Midbrain (tissue), 1 donor: ENCODE results near the gene FOS.
A peak's percentile ranks its signal among the peaks of the same experiment; 100 is the strongest.
"Not testable (repeated sequence)": the region's sequence is repeated elsewhere in the genome, so short reads cannot be mapped to it uniquely, and the experiment has no call there.

Source experiments
- DNase-seq: peaks from one replicate; lab custom pipeline; 2025; lab: John Stamatoyannopoulos, UW

Gene FOS

DNA sequence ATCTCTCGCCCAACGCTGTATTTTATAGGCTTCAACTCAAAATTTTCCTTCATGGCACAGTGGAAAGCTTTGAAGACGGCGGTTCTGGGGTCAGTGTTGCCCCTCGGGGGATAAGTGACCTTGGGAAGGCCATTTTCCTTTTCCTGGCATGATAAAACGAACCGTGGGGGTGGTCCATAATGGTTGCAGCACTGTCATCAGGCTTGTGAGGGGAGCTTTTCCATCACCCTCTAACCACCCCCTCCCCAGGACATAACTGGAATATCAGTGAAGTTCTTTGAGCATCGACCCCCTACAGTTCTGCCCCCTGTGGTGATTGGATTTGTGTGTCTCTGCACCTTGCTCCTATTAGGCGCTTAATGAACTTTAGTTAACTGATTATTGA, 16.0 kb downstream of the FOS start:
- no peak for DNase-seq

DNA sequence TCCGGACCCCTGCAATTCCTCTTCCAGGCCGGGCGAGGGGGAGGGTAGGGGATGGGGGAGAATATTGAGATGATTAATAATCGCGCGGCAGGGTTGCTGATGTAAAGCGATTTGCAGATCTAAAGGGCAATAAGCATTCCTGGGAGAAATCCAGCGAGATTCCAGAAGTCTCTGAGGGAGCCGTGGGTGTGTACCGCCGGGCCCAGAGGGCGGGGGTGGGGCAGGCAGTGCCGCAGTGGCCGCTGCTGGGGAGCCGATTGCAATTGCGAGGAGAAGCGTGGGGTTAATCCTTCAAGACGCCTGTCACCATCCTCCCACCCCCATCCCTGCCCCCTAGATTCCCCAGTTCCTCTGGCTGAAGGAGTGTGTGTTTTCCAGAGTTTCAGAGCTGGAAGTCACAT, 16.4 kb downstream of the FOS start:
- peak; percentile 50 for DNase-seq

- peak; percentile 89 for DNase-seq
Observed at GRCh38 chr14:75295491-75296345, 17.1 kb downstream of the FOS start.

DNA sequence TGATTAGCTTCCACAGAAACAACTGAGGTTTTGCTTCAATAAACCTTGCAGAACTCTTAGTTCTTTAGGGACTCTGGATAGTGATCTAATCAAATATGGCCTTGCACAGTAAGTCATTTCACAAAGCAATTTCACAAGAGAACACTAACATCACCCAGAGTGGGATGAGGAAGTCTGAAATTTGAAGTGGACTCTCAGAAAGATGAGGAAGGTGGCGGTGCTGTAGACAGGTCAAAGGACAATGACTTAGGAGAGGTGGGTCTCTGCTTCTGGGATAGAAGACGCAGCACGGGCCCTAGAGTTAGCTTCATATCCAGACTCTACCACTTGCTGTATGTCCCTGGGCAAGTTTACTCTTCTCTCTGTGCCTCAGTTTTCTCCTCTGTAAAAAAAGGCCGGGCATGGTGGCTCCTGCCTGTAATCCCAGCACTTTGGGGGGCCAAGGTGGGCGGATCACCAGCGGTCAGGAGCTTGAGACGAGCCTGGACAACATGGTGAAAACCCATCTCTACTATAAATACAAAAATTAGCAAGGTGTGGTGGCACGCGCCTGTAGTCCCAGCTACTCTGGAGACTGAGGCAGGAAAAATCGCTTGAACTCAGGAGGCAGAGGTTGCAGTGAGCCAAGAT, 18.9 kb downstream of the FOS start:
- no peak for DNase-seq

- DNase-seq: peak; percentile 5
Observed at GRCh38 chr14:75298187-75298965, 19.7 kb downstream of the FOS start.

- peak; percentile 25 for DNase-seq
Observed at GRCh38 chr14:75299059-75299458, 20.4 kb downstream of the FOS start.

GRCh38 chr14:75299576-75299975, 20.9 kb downstream of the FOS start:
- no peak for DNase-seq

GRCh38 chr14:75301666-75302325, 23.2 kb downstream of the FOS start:
- peak; percentile 35 for DNase-seq

DNA sequence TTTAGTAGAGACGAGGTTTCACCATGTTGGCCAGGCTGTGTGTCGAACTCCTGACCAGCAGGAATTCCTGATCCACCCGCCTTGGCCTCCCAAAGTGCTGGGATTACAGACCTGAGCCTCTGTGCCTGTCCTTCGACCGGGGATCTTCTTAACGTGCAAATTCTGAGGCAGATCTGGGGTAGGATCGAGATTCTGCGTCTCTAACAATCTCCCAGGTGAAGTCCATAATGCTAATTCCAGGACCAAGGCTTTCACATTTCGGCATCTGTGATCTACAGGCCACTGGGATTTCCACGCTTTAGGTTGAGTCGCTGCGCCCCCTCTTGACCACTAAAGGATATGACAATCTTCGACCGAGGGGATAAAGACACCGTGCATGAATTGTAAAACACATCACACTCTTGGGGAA, 24.8 kb downstream of the FOS start:
- DNase-seq: peak; percentile 82

- not testable (repeated sequence) for DNase-seq
Observed at GRCh38 chr14:75306410-75306809, 27.8 kb downstream of the FOS start.

- peak; percentile 8 for DNase-seq
Observed at GRCh38 chr14:75306927-75307699, 28.5 kb downstream of the FOS start.

DNA sequence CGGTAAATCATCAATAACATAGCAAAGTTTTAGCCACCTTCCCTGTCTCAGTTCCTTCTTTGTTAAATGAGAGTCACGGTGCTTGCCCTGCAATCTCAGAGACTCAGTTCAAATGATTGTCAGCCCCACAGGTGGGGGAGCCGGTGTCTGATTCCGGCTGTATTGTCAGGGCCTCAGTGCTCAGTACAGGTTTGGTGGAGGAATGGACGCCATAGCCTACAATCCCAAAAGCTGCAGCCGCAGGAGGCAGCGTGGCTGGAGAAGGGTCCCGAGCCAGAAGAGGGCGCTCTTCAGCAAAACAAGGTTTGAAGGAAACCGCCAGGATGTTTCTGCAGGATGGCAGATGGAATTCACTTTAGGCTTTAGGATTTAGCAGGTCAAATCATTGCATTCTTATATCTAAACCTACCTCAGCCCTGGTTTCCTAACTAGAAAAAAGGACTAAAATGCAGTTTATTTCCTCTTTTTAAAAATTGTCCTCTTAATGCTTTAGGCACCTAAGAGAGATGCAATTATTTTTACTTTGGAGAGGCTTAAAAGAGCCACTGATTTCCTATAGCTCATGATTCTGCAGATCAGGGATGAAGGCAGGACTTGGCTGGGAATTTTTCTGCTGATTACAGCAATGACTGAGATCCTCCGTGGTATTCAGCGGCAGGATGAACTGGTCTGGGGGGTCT, 29.2 kb downstream of the FOS start:
- peak; percentile 90 for DNase-seq

GRCh38 chr14:75308991-75309390, 30.4 kb downstream of the FOS start:
- not testable (repeated sequence) for DNase-seq

DNA sequence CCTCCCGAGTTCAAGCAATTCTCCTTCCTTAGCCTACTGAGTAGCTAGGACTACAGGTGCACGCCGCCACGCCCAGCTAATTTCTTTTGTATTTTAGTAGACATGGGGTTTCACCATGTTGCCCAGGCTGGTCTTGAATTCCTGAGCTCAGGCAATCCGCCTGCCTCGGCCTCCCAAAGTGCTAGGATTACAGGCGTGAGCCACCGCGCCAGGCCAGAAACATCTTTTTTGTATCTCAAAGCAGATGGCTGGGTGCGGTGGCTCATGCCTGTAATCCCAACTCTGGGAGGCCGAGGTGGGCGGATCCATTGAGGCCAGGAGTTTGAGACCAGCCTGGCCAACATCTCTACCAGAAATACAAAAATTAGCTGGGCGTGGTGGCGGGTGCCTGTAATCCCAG, 30.9 kb downstream of the FOS start:
- not testable (repeated sequence) for DNase-seq

- DNase-seq: peak; percentile 86
Observed at GRCh38 chr14:75310295-75311111, 31.9 kb downstream of the FOS start.

DNA sequence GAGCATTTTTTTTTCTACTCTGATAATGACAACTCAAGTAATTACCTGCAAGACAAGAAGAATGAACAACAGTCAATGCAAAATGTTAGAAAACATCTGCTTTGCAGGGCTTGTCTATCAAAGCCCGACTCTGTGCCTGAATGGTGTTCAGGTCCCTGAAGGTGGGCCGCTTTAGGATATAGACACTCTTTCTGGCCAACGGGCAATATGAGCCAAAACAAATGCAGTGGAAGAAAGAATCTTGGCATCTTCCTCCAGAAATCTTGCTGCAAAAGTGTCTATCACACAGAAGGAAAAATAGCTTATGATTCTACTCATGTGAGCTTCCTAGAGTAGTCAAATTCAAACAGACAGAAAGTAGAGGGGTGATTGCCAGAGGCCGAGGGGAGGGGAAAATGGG, 32.7 kb downstream of the FOS start:
- DNase-seq: no peak

- no peak for DNase-seq
Observed at GRCh38 chr14:75312341-75312740, 33.7 kb downstream of the FOS start.

DNA sequence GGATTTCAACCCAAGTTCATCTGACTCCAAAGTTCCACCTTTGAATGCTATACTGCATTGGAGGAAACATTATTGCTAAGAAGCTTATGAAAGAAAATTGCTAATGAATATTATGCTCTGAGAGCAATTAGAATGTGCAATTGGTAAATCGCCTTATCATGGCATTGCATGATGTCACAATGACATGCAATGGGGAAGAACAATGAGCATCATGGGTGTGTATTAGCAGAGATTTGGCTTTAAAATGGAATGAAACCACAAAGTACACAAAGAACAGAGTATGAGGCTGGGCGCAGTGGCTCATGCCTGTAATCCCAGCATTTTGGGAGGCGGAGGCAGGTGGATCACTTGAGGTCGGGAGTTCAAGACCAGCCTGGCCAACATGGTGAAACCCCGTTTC, 34.7 kb downstream of the FOS start:
- DNase-seq: no peak

DNA sequence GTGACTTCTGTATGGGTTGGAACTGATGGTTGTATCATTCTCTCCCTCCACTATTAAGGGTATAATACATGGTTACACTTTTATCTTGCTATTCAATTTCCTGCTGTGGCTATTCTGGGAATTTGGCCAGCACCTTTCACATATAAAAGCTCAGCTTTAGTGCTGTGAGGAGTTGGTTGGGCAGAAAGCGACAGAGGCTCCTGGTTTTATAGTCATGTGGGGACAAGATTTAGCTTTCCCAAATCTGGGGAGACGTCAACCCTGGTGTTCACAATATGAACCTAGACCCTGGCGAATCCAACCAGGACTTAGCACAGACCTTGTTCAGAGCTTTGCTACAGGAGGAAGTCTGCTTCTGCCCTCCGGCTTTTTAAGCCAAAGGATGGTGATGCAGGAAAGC, 36.5 kb downstream of the FOS start:
- peak; percentile 57 for DNase-seq

- DNase-seq: no peak
Observed at GRCh38 chr14:75317148-75317547, 38.5 kb downstream of the FOS start.
